NCI-H345 (cell line): ENCODE measurements around the gene TPST1.
"Not testable (repeated sequence)": the region's sequence is repeated elsewhere in the genome, so short reads cannot be mapped to it uniquely, and the experiment has no call there.

Experiments used
- DNase-seq: peaks from one replicate; lab custom pipeline; 2025; lab: John Stamatoyannopoulos, UW

The TPST1 gene

GRCh38 chr7:66283003-66283920, 78.1 kb downstream of the TPST1 start:
- no peak for DNase-seq

GRCh38 chr7:66296001-66296521, 90.9 kb downstream of the TPST1 start:
- no peak for DNase-seq

GRCh38 chr7:66296557-66296956, 91.4 kb downstream of the TPST1 start:
- no peak for DNase-seq

GRCh38 chr7:66297579-66297978, 92.4 kb downstream of the TPST1 start:
- no peak for DNase-seq

GRCh38 chr7:66301249-66301648, 96.1 kb downstream of the TPST1 start:
- no peak for DNase-seq

GRCh38 chr7:66301737-66302136, 96.6 kb downstream of the TPST1 start:
- no peak for DNase-seq

- DNase-seq = no peak
Observed at GRCh38 chr7:66303454-66304155, 98.5 kb downstream of the TPST1 start.

GRCh38 chr7:66304536-66304935, 99.4 kb downstream of the TPST1 start:
- DNase-seq = no peak

- no peak for DNase-seq
Observed at GRCh38 chr7:66306243-66306642, 101.1 kb downstream of the TPST1 start.

- no peak for DNase-seq
Observed at GRCh38 chr7:66307591-66308215, 102.6 kb downstream of the TPST1 start.

- DNase-seq = no peak
Observed at GRCh38 chr7:66308411-66308810, 103.3 kb downstream of the TPST1 start.

GRCh38 chr7:66310620-66311019, 105.5 kb downstream of the TPST1 start:
- DNase-seq = no peak

GRCh38 chr7:66313886-66314568, 108.9 kb downstream of the TPST1 start:
- no peak for DNase-seq

- no peak for DNase-seq
Observed at GRCh38 chr7:66315192-66315591, 110.1 kb downstream of the TPST1 start.

- DNase-seq = no peak
Observed at GRCh38 chr7:66319407-66319979, 114.4 kb downstream of the TPST1 start.

- no peak for DNase-seq
Observed at GRCh38 chr7:66321283-66321682, 116.1 kb downstream of the TPST1 start.

- no peak for DNase-seq
Observed at GRCh38 chr7:66323114-66323796, 118.1 kb downstream of the TPST1 start.

GRCh38 chr7:66324985-66325384, 119.9 kb downstream of the TPST1 start:
- not testable (repeated sequence) for DNase-seq

GRCh38 chr7:66326501-66327215, 121.5 kb downstream of the TPST1 start:
- DNase-seq = no peak

- no peak for DNase-seq
Observed at GRCh38 chr7:66330961-66331360, 125.8 kb downstream of the TPST1 start.
